BE2C (cell line): ENCODE results near the gene HTR7.

Source experiments
- DNase-seq: peaks from one replicate; pipeline ENCODE4 v3.0.0-alpha.2; 2020
- H3K27me3 ChIP-seq: fragments of 250-450 bp; sonication (Bioruptor Pico); 2 replicates; pipeline ENCODE4 v1.5.1; 2020; ENCODE audit warnings: mild to moderate bottlenecking
- H3K36me3 ChIP-seq: fragments of 250-450 bp; sonication (Bioruptor Pico); 2 replicates; pipeline ENCODE4 v1.5.1; 2020; ENCODE audit warnings: mild to moderate bottlenecking
- H3K4me1 ChIP-seq: fragments of 250-450 bp; sonication (Bioruptor Pico); 2 replicates; pipeline ENCODE4 v1.5.1; 2020
- H3K4me3 ChIP-seq: 2 replicates; pipeline ENCODE4 v1.5.1; 2011; ENCODE audit warnings: low read depth, low read length
- H3K9me3 ChIP-seq: fragments of 250-450 bp; sonication (Bioruptor Pico); 2 replicates; pipeline ENCODE4 v1.5.1; 2020
- TF ChIP-seq, protein P1 (sequence below): IDR thresholded peaks from 2 replicates; pipeline ENCODE4 v1.5.1; 2012; ENCODE audit warnings: mild to moderate bottlenecking, low read depth, low read length

HTR7 gene

DNA sequence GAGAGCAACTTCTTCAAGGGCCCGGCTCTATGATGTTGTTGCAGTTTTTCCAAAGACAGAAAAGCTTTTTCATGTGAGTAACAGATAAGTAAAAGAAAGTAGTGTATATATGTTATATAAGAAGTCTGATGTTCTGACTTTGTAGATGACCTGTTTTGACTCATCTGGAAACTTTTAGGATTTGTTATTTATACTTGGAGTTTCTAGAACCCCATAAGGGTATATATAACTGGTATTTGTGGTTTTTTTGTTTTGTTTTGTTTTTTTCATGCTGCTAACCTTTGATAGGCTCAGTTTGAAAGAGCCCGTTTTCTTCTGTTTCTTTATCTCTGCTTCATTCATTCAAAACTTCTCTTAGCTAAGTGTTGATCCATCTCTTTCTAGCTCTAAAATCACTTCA, 21.2 kb upstream of the HTR7 start:
- no peaks in the 10 kb centered on the region for H3K27me3 ChIP-seq
- DNase-seq: no peak
- TF ChIP-seq, protein P1, sequence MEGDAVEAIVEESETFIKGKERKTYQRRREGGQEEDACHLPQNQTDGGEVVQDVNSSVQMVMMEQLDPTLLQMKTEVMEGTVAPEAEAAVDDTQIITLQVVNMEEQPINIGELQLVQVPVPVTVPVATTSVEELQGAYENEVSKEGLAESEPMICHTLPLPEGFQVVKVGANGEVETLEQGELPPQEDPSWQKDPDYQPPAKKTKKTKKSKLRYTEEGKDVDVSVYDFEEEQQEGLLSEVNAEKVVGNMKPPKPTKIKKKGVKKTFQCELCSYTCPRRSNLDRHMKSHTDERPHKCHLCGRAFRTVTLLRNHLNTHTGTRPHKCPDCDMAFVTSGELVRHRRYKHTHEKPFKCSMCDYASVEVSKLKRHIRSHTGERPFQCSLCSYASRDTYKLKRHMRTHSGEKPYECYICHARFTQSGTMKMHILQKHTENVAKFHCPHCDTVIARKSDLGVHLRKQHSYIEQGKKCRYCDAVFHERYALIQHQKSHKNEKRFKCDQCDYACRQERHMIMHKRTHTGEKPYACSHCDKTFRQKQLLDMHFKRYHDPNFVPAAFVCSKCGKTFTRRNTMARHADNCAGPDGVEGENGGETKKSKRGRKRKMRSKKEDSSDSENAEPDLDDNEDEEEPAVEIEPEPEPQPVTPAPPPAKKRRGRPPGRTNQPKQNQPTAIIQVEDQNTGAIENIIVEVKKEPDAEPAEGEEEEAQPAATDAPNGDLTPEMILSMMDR: no peak
- no peaks in the 10 kb centered on the region for H3K9me3 ChIP-seq
- H3K4me1 ChIP-seq: no peaks in the 10 kb centered on the region
- peaks cover 19% of the 10 kb centered on the region for H3K36me3 ChIP-seq
- H3K4me3 ChIP-seq: no peak overlapping the region

DNA sequence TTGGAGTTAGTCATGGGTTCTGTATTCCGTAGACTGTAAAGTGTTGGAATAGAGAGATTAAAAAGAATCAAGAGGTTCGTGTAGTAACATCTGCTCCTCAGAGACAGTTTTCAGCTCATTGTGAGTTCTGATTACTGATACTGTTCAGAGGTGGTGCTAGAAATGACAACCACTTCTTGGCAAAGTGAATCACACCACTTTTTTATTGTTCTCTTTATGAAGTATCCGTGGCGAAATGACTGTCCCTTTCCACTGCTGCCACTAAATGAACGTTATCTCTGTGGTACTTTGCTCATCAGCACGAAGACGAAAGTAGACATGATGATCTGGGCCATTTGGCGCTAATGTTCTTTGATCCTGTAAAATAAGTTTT, 14.8 kb upstream of the HTR7 start:
- no peak for DNase-seq
- peak overlapping the region; percentile 90 for H3K4me3 ChIP-seq
- H3K9me3 ChIP-seq: no peaks in the 10 kb centered on the region
- no peaks in the 10 kb centered on the region for H3K4me1 ChIP-seq
- TF ChIP-seq, protein P1: no peak
- H3K36me3 ChIP-seq: peaks cover 8% of the 10 kb centered on the region
- no peaks in the 10 kb centered on the region for H3K27me3 ChIP-seq

DNA sequence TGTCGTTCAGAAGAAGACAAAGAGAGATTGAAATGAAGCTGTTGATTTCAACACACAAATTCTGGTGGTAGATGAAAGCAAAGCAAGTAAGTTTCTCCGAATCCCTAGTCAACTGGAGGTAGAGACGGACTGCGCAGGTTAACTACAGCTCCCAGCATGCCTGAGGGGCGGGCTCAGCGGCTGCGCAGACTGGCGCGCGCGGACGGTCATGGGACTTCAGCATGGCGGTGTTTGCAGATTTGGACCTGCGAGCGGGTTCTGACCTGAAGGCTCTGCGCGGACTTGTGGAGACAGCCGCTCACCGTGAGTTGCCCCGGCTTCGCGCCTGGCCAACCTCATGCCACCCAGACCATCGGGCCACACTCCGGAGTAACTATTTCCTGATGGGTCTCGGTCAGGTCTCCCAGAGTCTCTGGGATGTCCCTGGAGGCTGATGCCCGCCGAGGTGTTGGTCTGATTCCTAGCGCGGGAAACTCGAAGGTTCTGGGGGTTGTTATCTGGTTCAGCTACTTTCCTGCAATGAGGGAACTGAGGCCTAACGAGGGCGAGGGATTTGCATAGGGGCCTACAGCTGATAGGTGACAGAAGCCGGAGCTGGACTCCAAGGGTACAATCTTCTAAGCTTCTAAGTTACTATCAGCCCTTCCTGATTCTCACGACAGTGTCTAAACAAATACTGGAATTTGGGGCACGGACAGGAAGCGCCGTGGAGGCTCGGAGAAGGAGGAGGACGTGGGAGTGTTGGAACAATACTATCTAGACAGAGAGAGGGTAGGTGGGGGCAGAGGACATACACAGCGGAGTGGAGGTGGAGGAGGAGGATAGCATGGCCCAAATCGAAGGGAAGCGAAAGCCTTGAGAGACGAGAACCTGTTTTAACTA, 14.2 kb upstream of the HTR7 start, which contains the start of gene RPP30:
Gene RPP30, plus strand, starts transcription at position 209 of the 882 bp plus-strand sequence. Its CDS starts 13 bp downstream, at position 222.
- TF ChIP-seq, protein P1: no peak
- peaks cover 8% of the 10 kb centered on the region for H3K36me3 ChIP-seq
- peak within 1 kb of the TSS; percentile 90 for H3K4me3 ChIP-seq
- H3K9me3 ChIP-seq: no peaks in the 10 kb centered on the region
- H3K27me3 ChIP-seq: no peaks in the 10 kb centered on the region
- peak; percentile 88 for DNase-seq
- no peaks in the 10 kb centered on the region for H3K4me1 ChIP-seq

DNA sequence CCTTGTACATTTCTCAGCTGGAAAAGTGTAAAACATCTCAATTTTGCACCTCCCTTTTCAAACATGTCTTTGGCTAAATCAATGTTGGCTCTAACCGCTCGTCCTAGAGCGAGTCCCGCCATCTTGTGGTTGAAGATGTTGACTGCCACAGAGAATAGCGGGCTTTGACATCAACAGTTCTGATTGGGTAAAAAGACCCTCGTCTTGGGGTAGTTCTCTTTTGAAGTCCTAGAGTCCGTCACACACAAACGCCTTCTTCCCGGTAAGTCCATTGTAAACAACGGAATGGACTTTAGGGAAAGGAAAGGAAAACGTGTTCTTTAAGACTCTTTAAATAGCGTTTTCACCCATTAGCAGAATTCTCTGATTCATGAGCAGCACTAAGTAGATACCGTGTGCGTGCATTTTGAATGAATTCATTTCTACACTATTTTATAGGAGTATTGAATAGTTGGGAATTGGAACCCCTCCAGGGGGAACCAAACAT, 13.5 kb upstream of the HTR7 start:
- H3K4me3 ChIP-seq: peak overlapping the region; percentile 90
- H3K4me1 ChIP-seq: no peaks in the 10 kb centered on the region
- TF ChIP-seq, protein P1: peak; percentile 78
- H3K27me3 ChIP-seq: no peaks in the 10 kb centered on the region; the same call in 1 of the 2 replicates
- H3K36me3 ChIP-seq: peaks cover 8% of the 10 kb centered on the region
- peak; percentile 71 for DNase-seq
- no peaks in the 10 kb centered on the region for H3K9me3 ChIP-seq

DNA sequence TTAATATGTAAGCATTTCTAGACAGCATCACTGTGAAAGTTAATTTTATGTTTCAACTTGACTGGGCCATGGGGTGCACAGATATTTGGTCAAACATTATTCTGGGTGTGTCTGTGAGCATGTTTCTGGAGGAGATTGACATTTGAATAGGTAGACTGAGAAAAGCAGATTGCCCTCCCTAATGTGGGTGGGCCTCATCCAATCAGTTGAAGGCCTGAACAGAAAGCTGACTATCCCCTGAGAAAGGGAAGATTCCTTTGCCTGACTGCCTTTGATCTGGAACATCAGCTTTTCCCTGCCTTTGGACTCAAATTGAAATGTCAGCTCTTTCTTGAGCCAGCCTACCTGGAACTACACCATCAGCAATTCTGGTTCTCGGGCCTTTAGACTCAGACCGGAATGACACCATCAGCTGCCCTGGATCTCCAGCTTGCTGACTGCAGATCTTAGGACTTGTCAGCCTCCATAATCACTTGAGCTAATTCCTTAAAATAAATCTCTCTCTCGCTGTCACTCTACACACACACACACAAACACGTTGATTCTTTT, 8.3 kb upstream of the HTR7 start:
- H3K4me1 ChIP-seq: no peaks in the 10 kb centered on the region
- H3K9me3 ChIP-seq: no peaks in the 10 kb centered on the region
- no peak for DNase-seq
- TF ChIP-seq, protein P1: no peak
- H3K4me3 ChIP-seq: no peak overlapping the region
- peaks cover 19% of the 10 kb centered on the region for H3K27me3 ChIP-seq
- no peaks in the 10 kb centered on the region for H3K36me3 ChIP-seq

DNA sequence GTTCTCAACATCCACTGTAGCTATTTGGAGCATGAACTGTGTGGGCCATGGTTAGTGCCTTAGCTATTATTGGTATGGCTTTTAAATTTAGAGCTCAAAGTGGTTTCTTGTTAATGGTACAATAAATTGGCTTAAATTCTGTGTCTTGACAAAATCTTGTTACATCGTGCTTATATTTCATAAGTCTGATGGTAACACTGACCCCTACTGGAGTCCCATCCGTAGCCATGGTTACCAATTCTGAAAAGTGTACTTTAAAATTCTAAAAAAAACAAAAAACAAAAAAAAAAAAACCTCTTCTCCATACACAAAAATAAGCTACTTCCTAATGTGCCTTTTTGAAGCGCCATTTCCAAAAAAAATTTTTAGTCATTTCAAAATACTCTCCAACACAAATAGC, 7.6 kb upstream of the HTR7 start:
- TF ChIP-seq, protein P1: peak; percentile 54
- H3K27me3 ChIP-seq: peaks cover 26% of the 10 kb centered on the region
- H3K36me3 ChIP-seq: no peaks in the 10 kb centered on the region
- no peaks in the 10 kb centered on the region for H3K9me3 ChIP-seq
- no peaks in the 10 kb centered on the region for H3K4me1 ChIP-seq
- no peak for DNase-seq
- H3K4me3 ChIP-seq: no peak overlapping the region
